Ascending aorta (tissue), 2 donors: ENCODE measurements around the gene SPATS1. TPM values are rescaled to one million over a fixed set of nuclear protein-coding genes. Genes with fewer than 3 reads are reported as not detected.
A peak's percentile ranks its signal among the peaks of the same experiment; 100 is the strongest.
"Not testable (repeated sequence)": the region's sequence is repeated elsewhere in the genome, so short reads cannot be mapped to it uniquely, and the experiment has no call there.

Experiments used
- DNase-seq, 2 donors: peaks; one replicate each; pipeline ENCODE4 v3.0.0-alpha.2; 2019; ENCODE audit warnings: low spot score in 2 of 2
- H3K27ac ChIP-seq, 2 donors: fragments of 200-600 bp; sonication (generic); one replicate each; pipeline ENCODE4 v1.5.1; 2016 to 2017; ENCODE audit warnings: mild to moderate bottlenecking in 1 of 2
- H3K27me3 ChIP-seq: fragments of 200-600 bp; sonication (generic); one replicate; pipeline ENCODE4 v1.5.1; 2017
- H3K36me3 ChIP-seq, 2 donors: fragments of 200-600 bp; sonication (generic); one replicate each; pipeline ENCODE4 v1.5.1; 2016
- H3K4me1 ChIP-seq, 2 donors: fragments of 200-600 bp; sonication (generic); one replicate each; pipeline ENCODE4 v1.5.1; 2016 to 2017; ENCODE audit warnings: mild to moderate bottlenecking in 1 of 2
- H3K4me3 ChIP-seq, 2 donors: fragments of 200-600 bp; sonication (generic); one replicate each; pipeline ENCODE4 v1.5.1; 2016 to 2017; ENCODE audit warnings: mild to moderate bottlenecking in 1 of 2
- H3K9me3 ChIP-seq, 2 donors: fragments of 200-600 bp; sonication (generic); one replicate each; pipeline ENCODE4 v1.5.1; 2016
- CTCF ChIP-seq, 3 experiments: fragments of 200-600 bp in 2 of 3; fragments of 450-650 bp in 1 of 3; sonication (generic) in 2 of 3; IDR thresholded peaks; one replicate each; pipeline ENCODE4 v1.5.1; 2016 to 2019; ENCODE audit warnings: antibody characterized with exemption in 3 of 3, mild to moderate bottlenecking in 1 of 3, moderate library complexity in 1 of 3
- intact Hi-C: fragments of 100-400 bp; cut with DNase I; formaldehyde crosslinking; loops from one replicate; pipeline ENCODE4 v1.15.1; 2023
- total RNA-seq: library from RNA; depleted of rRNA; stranded (reverse); fragments of >200 nt; gene quantifications from one replicate; pipeline ENCODE4 v1.1.0, GENCODE V29; 2016

Gene SPATS1
- total RNA-seq, 1 donor from 2014 or later = not detected

GRCh38 chr6:44311767-44312166, 30.7 kb upstream of the SPATS1 start:
- Histone ChIP-seq H3K4me3 (no peak overlapping the region), H3K27ac (no peak overlapping the region), H3K36me3 (peaks cover 37 to 39% of the 10 kb centered on the region in 2 donors), H3K4me1 (peaks cover 0 to 5% of the 10 kb centered on the region in 2 donors), H3K27me3 (no peaks in the 10 kb centered on the region), H3K9me3 (no peaks in the 10 kb centered on the region)
- intact Hi-C loops = loop anchor here (5.0 to 10.0 kb wide), 3 partner anchors 44 to 217 kb away; partner anchors contain the start of genes CDC5L and NFKBIE
- no peak for DNase-seq
- TF ChIP-seq CTCF (IDR thresholded peaks at IDR 0.05) = no peak

GRCh38 chr6:44312901-44313788, 29.3 kb upstream of the SPATS1 start, which contains the start of gene AARS2:
TSS of gene AARS2 (minus strand) at chr6:44313347. CDS start at chr6:44313323, 24 bp downstream.
- peak within 1 kb of the TSS; percentile 90 to 99 for H3K4me3 ChIP-seq
- no peaks in the 10 kb centered on the region for H3K9me3 ChIP-seq
- H3K4me1 ChIP-seq = peaks cover 0 to 5% of the 10 kb centered on the region in 2 donors
- H3K27ac ChIP-seq = peak within 1 kb of the TSS; percentile 52 to 76
- TF ChIP-seq CTCF (IDR thresholded peaks at IDR 0.05) = peak; percentile 92 to 98 (median 97)
- intact Hi-C loops = loop anchor here (5.0 to 10.0 kb wide), 3 partner anchors 46 to 218 kb away; partner anchors contain the start of genes CDC5L and NFKBIE
- H3K27me3 ChIP-seq = no peaks in the 10 kb centered on the region
- peak; percentile 35 to 91 for DNase-seq
- H3K36me3 ChIP-seq = peaks cover 29 to 30% of the 10 kb centered on the region in 2 donors

- DNase-seq = not testable (repeated sequence)
- peaks cover 16 to 22% of the 10 kb centered on the region in 2 donors for H3K36me3 ChIP-seq
These were observed 27.8 kb upstream of the SPATS1 start for GRCh38 chr6:44314657-44315056.

GRCh38 chr6:44315516-44315915, 26.9 kb upstream of the SPATS1 start:
- TF ChIP-seq CTCF (IDR thresholded peaks at IDR 0.05) = no peak
- intact Hi-C loops = loop anchor here (10.0 kb wide), 1 partner anchor 221 kb away; no protein-coding TSS in a partner anchor
- H3K27ac ChIP-seq = no peak overlapping the region

More at GRCh38 chr6:44314657-44315056, 27.8 kb upstream of the SPATS1 start:
- H3K27me3 ChIP-seq, H3K4me1 ChIP-seq, H3K27ac ChIP-seq, H3K9me3 ChIP-seq, H3K4me3 ChIP-seq: not testable (repeated sequence)
- intact Hi-C loops = loop anchor here (5.0 to 10.0 kb wide), 3 partner anchors 47 to 220 kb away; partner anchors contain the start of genes CDC5L and NFKBIE

GRCh38 chr6:44315951-44316350, 26.5 kb upstream of the SPATS1 start:
- Histone ChIP-seq H3K4me1 (peaks cover 0 to 5% of the 10 kb centered on the region in 2 donors), H3K27me3 (no peaks in the 10 kb centered on the region), H3K4me3 (no peak overlapping the region), H3K9me3 (no peaks in the 10 kb centered on the region), H3K36me3 (peaks cover 3 to 9% of the 10 kb centered on the region in 2 donors), H3K27ac (no peak overlapping the region)
- intact Hi-C loops = loop anchor here (10.0 kb wide), 1 partner anchor 221 kb away; no protein-coding TSS in a partner anchor
- TF ChIP-seq CTCF (IDR thresholded peaks at IDR 0.05) = no peak
- no peak for DNase-seq

More at GRCh38 chr6:44315516-44315915, 26.9 kb upstream of the SPATS1 start:
- no peaks in the 10 kb centered on the region for H3K9me3 ChIP-seq
- peaks cover 0 to 5% of the 10 kb centered on the region in 2 donors for H3K4me1 ChIP-seq
- no peak overlapping the region for H3K4me3 ChIP-seq
- peaks cover 7 to 13% of the 10 kb centered on the region in 2 donors for H3K36me3 ChIP-seq
- H3K27me3 ChIP-seq = no peaks in the 10 kb centered on the region
- DNase-seq = no peak
